GM18502 (cell line): ENCODE measurements around the gene SPATA6.
"Not testable (repeated sequence)": the region's sequence is repeated elsewhere in the genome, so short reads cannot be mapped to it uniquely, and the experiment has no call there.

ENCODE experiments used
- ATAC-seq: cut with Tn5 transposase; IDR thresholded peaks from one replicate; pipeline ENCODE4 v1.9.1; 2021; ENCODE audit warnings: mild to moderate bottlenecking; ENCODE audit not compliant: unreplicated experiment, poor library complexity

The SPATA6 gene

DNA sequence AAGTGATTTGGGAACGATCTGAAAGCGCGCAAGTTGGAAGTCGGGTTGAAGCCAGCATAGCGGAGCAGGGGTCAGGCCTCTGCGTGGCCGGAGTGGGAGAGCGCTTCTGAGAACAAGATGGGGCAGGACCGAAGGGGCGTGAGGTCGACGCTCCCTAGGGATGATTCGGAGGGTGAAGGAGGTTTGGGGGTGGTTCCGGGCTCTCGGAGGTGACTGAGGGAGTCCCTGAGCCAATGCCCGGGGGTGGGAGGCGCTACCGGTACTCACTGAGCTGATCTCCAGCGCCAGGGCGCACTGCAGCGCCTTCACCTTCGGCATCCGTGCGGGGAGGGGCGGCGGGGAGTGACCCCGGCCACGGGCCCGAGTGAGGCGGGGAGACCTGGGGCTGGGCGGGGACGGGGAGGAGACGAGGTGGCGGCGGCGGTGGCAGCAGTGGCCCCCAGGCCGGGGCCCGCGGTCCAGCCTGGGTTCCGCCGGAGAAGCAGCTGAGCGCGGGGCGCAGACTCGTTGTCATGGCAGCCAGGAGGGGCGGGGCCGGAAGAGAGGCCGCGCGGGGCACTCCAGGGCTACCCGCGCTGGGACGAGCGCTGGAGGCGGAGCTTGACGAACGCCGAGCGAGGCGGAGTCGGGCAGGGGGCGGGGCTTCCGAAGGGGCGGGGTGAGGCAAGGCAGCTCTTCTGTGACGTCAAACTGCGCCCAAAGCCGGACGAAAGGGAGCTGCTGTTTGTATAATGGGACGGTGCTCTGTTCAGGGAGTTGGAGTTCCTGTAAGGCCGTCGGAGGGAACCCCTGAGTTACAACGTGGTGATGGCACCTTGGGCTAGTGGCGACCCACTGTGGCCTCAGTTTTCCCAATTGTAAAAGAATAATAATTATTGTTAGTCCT, at the start of gene SPATA6:
SPATA6 (minus strand) TSS at position 514 of the 886 bp plus-strand sequence; CDS start at position 318, 196 bp downstream.
- peak; percentile 100 for ATAC-seq

DNA sequence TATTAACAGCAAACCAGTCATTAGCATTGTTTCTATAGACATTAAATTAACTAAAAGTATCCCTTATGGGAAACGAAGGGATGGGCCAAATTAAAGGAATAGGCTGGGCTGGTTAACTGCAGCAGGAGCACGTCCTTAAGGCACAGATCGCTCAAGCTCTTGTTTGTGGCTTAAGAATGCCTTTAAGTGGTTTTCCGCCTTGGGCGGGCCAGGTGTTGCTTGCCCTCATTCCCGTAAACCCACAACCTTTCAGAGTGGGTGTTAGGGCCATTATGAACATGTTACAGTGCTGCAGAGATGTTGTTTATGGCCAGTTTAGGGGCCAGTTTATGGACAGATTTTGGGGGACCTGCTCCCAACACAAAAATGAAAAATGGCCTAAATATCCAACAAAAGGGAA, 47.9 kb upstream of the SPATA6 start:
- ATAC-seq, result not testable (repeated sequence)

DNA sequence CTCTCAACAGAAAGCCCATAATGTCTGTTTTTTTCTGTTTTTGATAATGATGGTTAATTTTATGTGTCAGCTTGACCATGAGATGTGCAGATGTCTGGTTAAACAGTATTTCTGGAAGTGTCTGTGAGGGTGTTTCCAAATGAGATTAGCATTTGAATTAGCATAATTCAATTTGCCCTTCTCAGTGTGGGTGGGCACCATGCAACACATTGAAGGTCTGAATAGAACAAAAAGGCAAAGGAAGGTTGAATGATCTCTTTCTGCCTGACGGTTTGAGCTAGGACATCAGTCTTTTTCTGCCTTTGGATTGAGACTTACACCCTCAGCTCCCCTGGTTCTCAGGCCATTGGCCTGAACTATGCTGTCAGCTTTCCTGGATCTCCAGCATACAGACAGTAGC, 34.9 kb upstream of the SPATA6 start:
- ATAC-seq, result no peak

DNA sequence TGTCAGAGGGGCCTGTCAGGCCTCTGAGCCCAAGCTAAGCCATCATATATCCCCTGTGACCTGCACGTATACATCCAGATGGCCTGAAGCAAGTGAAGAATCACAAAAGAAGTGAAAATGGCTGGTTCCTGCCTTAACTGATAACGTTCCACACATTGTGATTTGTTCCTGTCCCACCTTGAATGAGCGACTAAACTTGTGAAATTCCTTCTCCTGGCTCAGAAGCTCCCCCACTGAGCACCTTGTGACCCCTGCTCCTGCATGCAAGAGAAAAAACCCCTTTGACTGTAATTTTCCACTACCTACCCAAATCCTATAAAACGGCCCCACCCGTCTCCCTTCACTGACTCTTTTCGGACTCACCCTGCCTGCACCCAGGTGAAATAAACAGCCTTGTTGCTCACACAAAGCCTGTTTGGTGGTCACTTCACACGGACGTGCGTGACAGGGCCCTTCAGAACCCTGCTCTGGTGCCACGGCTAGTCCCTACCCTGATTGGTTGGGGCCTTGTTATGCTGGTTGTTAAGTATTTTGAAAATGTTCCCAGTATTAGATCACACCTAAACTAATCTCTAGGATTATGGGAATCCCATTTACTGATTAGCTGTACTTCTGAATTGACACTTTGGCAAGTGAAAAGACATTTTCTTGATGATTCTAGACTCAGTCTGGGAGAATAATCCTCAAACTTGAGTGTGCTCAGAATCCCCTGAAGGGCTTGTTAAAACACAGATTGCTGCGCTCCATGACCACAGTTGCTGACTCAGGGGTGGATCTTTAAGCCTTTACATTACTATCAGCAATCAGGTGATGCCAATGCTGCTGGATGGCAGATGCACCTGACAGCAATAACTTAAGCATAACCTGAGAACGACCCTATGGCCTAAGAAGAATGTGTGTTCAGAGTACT, 28.8 kb upstream of the SPATA6 start:
- ATAC-seq, result no peak

DNA sequence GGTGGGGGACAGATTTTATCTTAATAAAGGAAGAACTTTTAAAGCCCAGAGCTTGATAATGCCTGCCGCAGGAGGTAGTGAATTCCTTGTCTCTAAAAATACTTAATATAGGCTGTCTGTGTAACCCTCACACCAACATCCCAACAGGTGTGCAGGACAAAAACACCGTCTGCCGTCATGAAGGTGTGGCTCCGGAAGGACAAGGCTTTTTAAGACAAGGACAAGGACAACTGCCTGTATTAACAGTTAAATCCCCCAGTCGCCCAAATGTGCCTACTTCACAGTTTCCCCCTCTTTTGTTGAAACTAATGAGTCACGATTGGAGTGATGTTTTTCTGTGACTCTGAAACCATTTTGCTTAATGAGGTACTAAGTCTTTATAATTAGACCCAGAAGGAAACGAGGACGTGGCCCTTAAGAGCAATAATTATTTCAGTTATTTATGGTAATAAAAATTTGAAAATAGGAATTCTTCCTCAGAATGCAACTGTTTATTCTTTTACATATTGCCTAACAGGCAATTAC, 27.3 kb upstream of the SPATA6 start:
- ATAC-seq, result no peak

DNA sequence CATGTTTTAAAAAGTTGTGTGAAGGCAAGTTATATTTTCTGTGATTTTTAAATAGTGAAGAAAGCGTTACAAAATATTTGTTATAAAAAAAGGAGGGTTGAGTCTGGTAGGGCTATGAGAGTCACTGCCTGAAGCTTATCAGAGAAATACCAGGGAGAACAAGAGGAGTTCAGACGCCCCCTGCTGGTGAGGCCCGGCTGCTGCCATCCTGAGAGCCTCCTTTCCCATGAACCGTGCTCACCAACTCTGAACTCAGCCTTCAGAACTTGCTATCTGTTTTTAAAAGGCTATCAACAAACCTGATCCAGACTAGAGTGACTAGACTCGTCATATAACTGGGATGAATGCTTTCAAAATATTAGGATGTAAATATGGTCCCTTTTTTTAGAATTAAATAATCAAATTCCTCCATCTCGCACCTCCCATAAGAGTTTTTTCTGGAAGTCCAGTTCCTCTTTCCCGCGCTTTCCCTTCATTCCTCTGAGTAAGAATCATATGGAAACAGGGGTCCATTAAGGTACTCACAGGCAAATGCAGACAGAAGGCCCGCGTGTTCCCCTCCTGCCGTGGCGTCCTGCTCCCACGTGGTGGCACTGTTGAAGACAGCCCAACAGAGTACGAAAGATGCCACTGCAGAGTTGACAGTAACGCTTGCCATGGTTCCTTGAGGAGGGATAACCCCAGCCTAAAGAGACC, 26.2 kb upstream of the SPATA6 start:
- ATAC-seq, result peak; percentile 89

DNA sequence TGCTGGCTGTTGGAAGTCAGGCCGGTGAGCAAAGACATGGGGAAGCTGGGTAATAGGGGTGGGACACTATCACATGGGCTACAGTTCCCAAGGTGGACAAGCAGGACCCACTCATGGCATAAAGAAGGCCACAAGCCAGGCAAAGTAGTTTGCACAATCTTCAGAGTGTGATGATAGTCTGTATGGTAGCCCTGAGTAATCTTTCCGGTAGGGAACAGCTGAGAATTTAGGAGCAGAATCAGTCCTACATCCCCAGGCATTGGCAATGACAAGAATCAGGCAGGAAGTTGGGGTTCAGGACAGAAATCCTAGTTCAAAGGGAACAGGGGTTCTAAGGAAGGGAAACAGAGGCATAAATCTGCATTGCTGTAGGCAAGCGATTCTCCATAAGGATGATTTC, 23.9 kb upstream of the SPATA6 start:
- ATAC-seq, result no peak

DNA sequence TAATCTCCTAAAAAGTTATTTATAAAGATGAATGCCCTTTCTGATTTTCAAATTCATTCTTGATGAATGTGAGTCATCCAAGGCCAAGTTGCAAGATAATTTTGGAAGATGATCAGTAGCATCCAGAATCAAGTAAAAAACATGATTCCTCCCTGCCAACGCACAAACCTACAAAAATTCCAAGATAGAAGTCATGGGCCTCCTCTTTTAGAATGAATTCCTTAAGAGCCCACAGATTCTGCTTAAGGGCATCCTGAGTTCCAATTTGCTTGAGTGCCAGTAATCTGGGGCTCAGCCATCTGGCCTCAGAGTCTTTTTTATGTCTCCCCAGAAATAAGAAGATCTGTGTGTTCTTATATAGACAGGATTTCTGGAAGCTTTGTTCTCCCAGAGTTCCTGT, 23.2 kb upstream of the SPATA6 start:
- ATAC-seq, result no peak

DNA sequence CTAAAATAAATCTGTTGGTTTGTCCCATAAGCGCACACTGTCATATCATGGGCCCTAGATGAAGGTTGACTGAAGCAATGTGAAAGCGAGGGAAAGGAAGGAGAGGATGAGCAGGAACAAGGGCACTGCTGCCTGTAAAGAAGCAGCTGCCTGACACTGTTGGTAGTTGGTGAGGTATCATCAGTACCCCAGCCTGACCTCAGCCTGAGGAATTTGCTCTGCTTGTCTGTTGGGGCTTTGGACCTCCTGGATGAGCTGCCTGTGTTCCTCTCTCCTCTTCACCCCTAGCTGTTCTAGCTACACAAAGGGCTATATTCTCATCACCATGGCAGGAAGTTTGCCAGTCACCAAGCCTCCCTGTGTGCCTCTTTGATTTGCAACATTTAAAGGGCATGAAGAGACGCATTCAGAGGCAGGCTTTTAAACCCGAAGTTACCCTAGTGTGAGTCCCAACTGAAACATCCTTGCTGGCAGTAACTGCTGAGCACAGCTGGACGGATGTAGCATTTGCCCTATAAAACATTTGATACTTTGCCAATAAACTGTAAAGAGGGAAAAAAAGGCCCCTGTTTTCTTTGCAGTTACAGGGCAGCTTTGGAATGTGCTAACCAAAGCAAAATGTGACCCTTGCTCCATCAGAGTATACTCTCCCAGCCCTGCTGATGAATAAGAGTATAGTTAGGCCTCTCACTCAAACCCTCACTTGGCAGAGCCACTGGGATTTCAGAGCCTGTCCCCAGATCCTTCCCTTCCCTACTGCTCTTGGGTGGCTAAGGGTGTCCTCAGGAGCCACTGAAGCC, 22.2 kb upstream of the SPATA6 start:
- no peak for ATAC-seq

DNA sequence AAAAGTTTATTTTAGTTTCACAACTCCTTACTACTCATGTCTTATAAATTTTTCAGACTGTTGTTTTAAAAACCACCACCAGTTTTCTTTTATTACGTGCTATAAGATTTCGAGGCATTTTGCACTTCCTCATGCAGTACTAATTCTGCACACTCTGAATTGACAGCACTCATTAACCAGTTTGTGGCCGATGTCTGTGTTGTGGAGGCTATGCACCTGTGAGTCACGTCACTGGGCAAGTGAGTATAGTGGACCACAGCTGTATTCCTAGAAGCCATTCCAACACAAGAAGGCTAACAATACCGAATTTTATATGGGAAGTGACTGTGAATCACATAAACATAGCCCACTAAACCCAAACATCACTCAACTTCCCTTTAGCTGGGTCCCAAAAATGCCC, 21.0 kb upstream of the SPATA6 start:
- no peak for ATAC-seq

DNA sequence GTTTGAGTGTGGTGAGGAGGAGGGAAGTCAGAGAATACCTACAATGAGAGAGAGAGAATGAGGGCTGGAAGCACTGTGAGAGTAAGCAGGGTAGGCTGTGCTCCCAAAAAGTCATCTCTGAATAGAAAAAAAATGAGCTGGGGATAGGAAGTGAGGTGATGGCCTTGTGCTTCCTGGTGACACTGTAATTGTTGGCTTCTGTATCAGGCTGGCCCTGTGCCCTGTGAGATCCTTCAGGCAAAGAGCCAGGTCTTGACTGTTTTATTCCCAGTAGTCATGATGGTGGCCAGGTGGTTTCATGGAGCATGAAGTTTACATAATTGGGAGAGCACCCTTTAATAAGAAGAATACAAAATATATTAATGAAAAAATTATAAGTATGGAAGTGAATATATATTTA, 20.4 kb upstream of the SPATA6 start:
- ATAC-seq, result no peak

DNA sequence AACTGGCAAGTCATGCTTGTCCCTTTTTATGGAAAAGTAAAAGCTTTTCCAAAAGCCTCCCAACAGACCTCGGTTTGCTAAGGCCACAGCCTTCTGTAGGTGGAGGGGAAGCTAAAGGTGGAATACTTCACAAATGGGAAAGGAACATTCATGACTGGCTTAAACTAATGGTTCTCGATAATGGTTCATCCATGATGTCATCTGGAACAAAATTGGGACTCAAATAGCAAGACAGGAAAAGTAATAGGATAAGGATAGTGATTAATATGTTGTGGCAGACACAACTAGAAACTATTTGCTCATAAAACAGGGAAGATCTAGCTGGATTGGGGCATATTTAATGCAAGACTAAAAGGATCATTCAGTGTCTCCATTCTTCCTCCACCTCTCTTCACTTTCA, 16.7 kb upstream of the SPATA6 start:
- no peak for ATAC-seq

DNA sequence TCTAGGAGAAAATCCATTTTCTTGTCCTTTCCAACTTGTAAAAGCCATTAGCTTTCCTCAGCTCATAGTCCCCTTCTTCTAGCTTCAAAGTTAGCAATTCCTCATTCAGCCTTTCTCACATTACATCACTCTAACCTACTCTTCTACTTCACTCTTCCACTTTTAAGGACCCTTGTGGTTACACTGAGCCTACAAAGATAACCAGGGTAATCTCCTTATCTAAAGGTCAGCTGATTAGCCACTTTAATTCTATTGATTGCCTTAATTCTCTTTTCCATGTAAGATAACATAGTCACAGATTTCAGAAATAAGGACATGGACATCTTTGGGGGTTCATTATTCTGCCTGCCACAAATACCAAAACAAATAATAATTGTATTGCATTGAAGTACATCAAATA, 8.5 kb upstream of the SPATA6 start:
- ATAC-seq, result no peak

DNA sequence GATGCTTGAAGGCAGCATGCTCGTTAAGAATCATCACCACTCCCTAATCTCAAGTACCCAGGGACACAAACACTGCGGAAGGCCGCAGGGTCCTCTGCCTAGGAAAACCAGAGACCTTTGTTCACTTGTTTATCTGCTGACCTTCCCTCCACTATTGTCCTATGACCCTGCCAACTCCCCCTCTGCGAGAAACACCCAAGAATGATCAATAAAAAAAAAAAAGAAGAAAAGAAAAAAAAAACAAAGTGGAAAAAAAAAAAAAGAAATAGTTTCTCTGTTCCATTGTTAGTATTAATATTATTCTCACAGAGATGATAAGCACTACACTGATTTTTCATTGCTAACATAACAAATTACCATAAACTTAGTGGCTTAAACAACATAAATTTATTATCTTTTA, 8.0 kb upstream of the SPATA6 start:
- ATAC-seq, result not testable (repeated sequence)

DNA sequence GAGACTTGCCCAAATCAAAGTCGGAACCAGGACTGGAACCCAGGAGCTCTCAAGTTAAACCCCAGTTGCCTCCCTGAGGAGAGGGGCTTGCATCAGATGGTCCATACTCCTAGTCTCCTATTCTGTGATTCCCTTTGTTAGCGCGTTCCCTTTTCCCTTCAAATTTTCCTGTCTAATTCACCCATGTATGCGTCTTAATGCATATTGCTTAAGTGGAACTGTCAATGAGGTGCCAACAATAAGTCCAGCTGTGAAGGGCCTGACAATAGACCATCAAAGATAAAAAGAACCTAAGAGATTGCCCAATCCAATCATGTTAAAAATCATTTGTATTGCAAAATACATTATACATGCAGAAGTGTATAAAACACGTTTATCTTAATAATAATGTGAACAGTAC, 634 bp upstream of the SPATA6 start:
- no peak for ATAC-seq

DNA sequence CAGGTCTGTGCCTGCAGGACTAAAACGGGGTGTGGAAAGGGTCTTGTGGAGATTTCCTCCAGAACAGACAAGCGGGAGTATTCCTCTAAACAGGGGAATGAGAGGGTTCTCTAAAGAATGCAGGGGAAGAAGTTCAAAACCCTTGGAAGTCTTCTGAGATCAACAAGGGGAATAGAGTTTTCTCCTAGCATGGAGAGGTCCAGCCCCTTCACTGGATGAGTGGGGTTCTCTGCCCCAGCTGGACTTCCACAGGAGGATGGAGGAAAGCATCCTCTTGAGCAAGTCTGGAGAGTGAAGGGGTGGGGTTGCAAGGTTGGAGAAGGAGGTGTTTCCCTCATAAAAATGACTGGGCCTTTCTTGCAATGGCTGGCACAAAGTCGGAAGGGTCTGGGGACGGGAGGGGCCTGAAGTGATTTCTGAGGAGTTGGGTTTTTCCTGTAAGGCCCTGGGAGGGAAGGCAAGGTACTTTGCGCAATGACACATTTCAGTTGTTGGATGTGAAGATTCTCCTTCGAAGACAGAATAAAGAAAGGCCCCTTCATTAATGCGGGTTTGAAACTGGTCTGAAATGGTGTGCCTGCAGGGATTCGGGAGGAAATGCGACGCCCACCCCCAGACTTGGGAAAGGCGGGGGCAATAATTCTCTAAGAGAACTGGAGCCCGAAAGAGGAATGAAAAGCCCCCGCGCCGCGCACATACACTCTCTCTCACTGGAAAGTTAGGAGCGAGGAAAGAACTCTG, 884 bp downstream of the SPATA6 start:
- ATAC-seq, result no peak

DNA sequence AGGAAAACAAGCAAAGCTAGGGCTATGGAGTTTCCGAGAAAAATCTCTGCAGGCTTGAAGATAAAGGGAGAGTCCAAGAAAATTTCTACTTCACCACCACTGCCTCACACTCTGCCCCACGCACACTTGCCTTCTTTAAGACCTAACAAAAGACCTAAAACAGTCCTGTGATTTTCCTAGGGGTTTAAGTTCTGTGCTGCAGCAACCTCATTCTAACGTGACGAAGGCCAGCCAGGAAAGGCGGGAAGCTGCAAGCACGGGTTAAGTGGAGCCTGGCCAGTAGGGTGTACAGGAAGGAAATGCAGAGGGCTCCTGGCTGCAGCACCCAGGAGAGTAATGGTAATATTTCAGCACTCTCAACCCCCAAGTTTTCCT, 1.5 kb downstream of the SPATA6 start:
- no peak for ATAC-seq

DNA sequence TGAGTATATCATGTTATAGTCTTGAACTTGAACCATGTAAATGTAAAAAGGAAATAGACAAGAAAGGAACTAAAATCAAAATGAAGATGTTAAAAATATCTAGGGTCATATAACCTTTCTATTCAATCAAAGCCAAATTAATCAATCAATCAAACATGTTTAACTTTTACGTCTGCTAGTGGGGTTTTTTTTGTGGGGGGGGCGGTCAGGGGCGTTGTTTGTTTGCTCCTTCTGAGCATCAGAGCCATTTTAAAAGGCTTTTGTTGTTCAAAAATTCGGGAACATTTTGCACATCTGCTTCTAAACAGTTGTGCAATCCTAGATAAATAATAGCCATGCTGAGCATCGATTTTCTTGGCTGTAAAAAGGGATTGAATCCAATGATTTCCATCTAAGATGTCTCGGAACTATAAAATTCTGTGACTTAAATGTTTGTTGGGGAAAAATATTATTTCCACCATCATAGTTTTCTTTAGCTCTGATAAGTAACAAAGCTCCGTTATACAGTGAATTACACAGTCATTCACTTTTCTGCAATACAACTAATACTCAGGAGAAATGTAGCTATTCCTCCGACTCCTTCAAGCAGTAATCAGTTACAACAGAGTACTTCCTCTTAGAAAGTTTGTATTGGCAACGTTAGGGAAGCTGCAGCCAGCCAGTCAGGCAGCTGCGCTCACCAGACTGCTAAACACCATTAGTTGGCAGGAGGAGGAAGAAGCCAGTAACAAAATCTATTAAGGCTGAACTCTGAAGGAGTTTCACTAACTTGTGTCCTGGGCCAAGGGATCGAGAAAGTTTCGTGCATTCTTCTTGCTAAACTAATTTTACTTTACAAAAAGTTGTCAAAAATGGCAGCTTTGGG, 2.2 kb downstream of the SPATA6 start:
- ATAC-seq, result no peak
